Measurements from ENCODE around the gene BRMS1L.
"Not testable (repeated sequence)": the region's sequence is repeated elsewhere in the genome, so short reads cannot be mapped to it uniquely, and the experiment has no call there.

BRMS1L gene

DNA sequence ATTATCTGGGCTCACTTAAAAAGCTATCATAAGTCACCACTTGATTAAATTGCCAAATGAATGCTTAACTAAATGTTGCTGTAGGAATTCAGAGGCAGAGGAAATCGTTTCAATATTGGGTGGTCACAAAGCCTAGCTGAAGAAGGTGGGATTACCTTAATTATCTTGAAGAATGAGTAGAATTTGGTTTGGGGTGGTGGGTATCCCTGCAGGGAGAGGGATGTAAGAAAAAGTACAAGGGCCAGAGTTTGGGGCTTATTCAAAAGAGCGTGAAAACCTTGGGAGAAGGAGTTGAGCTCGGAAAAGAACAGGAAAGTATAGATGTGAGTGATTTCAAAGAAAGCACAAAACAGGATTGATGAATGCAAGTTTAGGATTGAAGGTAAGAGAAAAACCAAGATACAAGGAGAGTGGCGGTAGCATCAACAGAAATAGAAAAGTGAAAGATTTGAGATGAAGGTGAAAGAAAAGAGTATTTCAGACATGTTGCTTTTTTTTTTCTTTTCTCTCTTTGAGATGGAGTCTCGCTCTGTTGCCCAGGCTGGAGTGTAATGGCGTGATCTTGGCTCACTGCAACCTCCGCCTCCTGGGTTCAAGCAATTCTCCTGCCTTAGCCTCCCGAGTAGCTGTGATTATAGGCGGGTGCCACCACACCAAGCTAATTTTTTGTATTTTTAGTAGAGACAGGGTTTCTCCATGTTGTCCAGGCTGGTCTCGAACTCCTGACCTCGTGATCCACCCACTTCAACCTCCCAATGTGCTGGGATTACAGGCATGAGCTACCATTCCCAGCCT lies 1.7 kb downstream of the BRMS1L start:
- TF ChIP-seq, protein P1, sequence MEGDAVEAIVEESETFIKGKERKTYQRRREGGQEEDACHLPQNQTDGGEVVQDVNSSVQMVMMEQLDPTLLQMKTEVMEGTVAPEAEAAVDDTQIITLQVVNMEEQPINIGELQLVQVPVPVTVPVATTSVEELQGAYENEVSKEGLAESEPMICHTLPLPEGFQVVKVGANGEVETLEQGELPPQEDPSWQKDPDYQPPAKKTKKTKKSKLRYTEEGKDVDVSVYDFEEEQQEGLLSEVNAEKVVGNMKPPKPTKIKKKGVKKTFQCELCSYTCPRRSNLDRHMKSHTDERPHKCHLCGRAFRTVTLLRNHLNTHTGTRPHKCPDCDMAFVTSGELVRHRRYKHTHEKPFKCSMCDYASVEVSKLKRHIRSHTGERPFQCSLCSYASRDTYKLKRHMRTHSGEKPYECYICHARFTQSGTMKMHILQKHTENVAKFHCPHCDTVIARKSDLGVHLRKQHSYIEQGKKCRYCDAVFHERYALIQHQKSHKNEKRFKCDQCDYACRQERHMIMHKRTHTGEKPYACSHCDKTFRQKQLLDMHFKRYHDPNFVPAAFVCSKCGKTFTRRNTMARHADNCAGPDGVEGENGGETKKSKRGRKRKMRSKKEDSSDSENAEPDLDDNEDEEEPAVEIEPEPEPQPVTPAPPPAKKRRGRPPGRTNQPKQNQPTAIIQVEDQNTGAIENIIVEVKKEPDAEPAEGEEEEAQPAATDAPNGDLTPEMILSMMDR (IDR thresholded peaks at IDR 0.05; ENCODE audit: poor library complexity, severe bottlenecking): no peak
- Histone ChIP-seq H3K9me3 (ENCODE audit: severe bottlenecking) (no peaks in the 10 kb centered on the region), H3K36me3 (ENCODE audit: low read depth) (peaks cover 11% of the 10 kb centered on the region), H3K4me3 (ENCODE audit: severe bottlenecking) (peak overlapping the region; percentile 55), H3K4me1 (ENCODE audit: insufficient read depth, poor library complexity, severe bottlenecking) (peaks cover 6% of the 10 kb centered on the region), H3K27me3 (ENCODE audit: insufficient read depth, poor library complexity, severe bottlenecking) (no peaks in the 10 kb centered on the region), H3K27ac (ENCODE audit: poor library complexity, severe bottlenecking) (no peak overlapping the region)
- DNase-seq (ENCODE audit: low spot score) (no peak), ATAC-seq (ENCODE audit: low read depth) (no peak)

GRCh38 chr14:35829449-35829848 lies 3.3 kb downstream of the BRMS1L start:
- no peak overlapping the region for H3K4me3 ChIP-seq (ENCODE audit: severe bottlenecking)
- H3K27ac ChIP-seq (ENCODE audit: poor library complexity, severe bottlenecking): no peak overlapping the region
- no peaks in the 10 kb centered on the region for H3K27me3 ChIP-seq (ENCODE audit: insufficient read depth, poor library complexity, severe bottlenecking)
- TF ChIP-seq, protein P1 (IDR thresholded peaks at IDR 0.05; ENCODE audit: poor library complexity, severe bottlenecking): no peak
- peaks cover 6% of the 10 kb centered on the region for H3K4me1 ChIP-seq (ENCODE audit: insufficient read depth, poor library complexity, severe bottlenecking)
- no peaks in the 10 kb centered on the region for H3K9me3 ChIP-seq (ENCODE audit: severe bottlenecking)
- DNase-seq (ENCODE audit: low spot score) (no peak), ATAC-seq (ENCODE audit: low read depth) (no peak)
- H3K36me3 ChIP-seq (ENCODE audit: low read depth): peaks cover 25% of the 10 kb centered on the region

DNA sequence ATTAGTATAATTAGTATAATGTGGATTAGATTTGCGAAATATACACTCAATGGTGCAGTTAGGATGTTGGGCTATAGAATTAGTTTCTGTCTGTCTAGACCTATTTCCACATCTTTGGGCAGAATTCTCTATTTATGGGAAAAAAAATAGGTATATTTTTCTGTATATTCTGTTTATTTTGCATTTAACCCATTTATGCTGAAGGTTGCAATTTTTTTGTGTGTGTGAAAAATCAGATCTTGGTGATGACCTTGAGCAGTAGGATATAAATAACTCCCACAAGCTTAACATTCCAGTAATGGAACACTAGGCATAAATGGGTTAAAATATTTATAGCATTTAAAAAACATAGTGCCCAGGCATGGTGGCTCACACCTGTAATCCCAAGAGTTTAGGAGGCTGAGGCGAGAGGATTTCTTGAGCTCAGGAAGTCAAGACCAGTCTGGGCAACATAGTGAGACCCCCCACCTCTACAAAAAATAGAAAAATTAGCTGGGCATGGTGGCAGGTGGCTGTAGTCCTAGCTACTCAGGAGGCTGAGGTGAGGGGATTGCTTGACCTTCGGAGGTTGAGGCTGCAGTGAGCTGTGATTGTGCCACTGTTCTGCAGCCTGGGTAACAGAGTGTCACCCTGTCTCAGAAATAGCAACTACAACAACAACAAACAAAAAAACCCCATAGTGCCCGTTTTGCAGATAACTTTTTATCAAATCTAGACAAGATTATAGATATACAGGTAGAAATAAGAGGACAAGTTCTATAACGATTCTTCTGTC lies 9.3 kb downstream of the BRMS1L start:
- Histone ChIP-seq H3K27me3 (ENCODE audit: insufficient read depth, poor library complexity, severe bottlenecking) (no peaks in the 10 kb centered on the region), H3K27ac (ENCODE audit: poor library complexity, severe bottlenecking) (no peak overlapping the region), H3K36me3 (ENCODE audit: low read depth) (peaks cover 68% of the 10 kb centered on the region), H3K4me1 (ENCODE audit: insufficient read depth, poor library complexity, severe bottlenecking) (no peaks in the 10 kb centered on the region), H3K9me3 (ENCODE audit: severe bottlenecking) (no peaks in the 10 kb centered on the region), H3K4me3 (ENCODE audit: severe bottlenecking) (no peak overlapping the region)
- TF ChIP-seq, protein P1 (IDR thresholded peaks at IDR 0.05; ENCODE audit: poor library complexity, severe bottlenecking): no peak
- ATAC-seq (ENCODE audit: low read depth): no peak
- DNase-seq (ENCODE audit: low spot score): no peak

DNA sequence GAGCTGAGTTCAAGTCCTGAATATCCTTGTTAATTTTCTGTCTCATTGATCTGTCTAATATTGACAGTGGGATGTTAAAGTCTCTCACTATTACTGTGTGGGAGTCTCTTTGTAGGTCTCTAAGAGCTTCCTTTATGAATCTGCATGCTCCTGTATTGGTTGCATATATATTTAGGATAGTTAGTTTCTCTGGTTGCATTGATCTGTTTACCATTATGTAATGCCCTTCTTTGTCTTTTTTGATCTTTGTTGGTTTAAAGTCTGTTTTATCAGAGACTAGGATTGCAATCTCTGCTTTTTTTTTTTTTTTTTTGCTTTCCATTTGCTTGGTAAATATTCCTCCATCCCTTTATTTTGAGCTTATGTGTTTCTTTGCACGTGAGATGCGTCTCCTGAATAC lies 15.6 kb downstream of the BRMS1L start:
- H3K4me3 ChIP-seq (ENCODE audit: severe bottlenecking); DNase-seq (ENCODE audit: low spot score); H3K27ac ChIP-seq (ENCODE audit: poor library complexity, severe bottlenecking); H3K27me3 ChIP-seq (ENCODE audit: insufficient read depth, poor library complexity, severe bottlenecking); H3K4me1 ChIP-seq (ENCODE audit: insufficient read depth, poor library complexity, severe bottlenecking); H3K9me3 ChIP-seq (ENCODE audit: severe bottlenecking); ATAC-seq (ENCODE audit: low read depth): not testable (repeated sequence)
- H3K36me3 ChIP-seq (ENCODE audit: low read depth): peaks cover 44% of the 10 kb centered on the region

GRCh38 chr14:35842245-35842644 lies 16.1 kb downstream of the BRMS1L start:
- H3K9me3 ChIP-seq (ENCODE audit: severe bottlenecking); DNase-seq (ENCODE audit: low spot score); ATAC-seq (ENCODE audit: low read depth); H3K27ac ChIP-seq (ENCODE audit: poor library complexity, severe bottlenecking); H3K4me3 ChIP-seq (ENCODE audit: severe bottlenecking); H3K27me3 ChIP-seq (ENCODE audit: insufficient read depth, poor library complexity, severe bottlenecking); H3K4me1 ChIP-seq (ENCODE audit: insufficient read depth, poor library complexity, severe bottlenecking): not testable (repeated sequence)
- peaks cover 41% of the 10 kb centered on the region for H3K36me3 ChIP-seq (ENCODE audit: low read depth)
